ENCODE measurements around the gene RNLS.
A peak's percentile ranks its signal among the peaks of the same experiment; 100 is the strongest.
"Not testable (repeated sequence)": the region's sequence is repeated elsewhere in the genome, so short reads cannot be mapped to it uniquely, and the experiment has no call there.

The RNLS gene

GRCh38 chr10:88388324-88388723 is 194.8 kb downstream of the RNLS start:
- no peak for DNase-seq (ENCODE audit: low read depth in 3 of 3)

DNA sequence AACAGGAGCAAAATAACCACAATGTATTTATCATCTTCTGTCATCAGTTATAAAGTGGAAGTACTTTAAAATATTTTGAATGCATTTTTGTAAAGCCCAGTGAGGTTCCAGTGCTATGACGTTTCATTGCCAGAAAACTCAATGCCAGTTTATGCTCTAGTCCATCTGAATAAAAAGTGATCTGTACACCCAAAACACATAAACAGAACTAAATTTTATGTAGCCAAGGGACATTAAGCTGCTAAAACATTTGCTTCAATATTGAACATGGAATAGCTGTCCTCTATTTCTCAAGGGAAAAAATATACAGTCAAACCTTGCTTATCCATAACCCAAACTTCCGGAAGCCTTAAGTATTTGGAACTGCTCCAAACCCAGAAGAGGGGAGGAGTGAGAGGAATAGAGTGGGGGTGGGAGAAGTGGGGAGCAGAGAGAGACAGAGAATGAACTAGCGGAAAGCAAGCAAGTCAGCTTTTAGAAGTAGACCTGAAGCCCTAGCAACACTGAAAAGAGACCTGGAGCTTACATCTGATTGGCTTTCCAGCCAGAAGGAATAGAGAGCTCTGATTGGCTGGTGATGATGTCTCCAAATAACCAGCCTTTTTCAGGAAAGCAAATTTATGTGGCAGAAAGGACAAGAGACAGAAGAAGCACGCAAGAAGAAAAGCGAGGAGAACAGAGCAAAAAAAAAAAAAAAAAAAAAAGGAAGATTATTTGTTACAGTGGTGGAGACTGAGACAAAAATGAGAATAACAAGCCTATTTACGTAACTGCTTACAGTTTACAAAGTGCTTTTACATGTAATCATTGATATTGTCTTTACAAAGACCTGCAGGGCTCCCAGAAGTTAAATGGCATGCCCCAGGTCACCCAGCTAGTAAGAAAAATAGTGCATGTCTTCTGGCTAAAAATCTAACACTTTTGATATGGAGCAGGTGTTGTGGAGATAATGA is 196.0 kb downstream of the RNLS start:
- no peak for DNase-seq (ENCODE audit: low read depth in 3 of 3)

- DNase-seq (ENCODE audit: low read depth in 3 of 3): no peak
These were observed 196.8 kb downstream of the RNLS start for GRCh38 chr10:88386204-88386788.

DNA sequence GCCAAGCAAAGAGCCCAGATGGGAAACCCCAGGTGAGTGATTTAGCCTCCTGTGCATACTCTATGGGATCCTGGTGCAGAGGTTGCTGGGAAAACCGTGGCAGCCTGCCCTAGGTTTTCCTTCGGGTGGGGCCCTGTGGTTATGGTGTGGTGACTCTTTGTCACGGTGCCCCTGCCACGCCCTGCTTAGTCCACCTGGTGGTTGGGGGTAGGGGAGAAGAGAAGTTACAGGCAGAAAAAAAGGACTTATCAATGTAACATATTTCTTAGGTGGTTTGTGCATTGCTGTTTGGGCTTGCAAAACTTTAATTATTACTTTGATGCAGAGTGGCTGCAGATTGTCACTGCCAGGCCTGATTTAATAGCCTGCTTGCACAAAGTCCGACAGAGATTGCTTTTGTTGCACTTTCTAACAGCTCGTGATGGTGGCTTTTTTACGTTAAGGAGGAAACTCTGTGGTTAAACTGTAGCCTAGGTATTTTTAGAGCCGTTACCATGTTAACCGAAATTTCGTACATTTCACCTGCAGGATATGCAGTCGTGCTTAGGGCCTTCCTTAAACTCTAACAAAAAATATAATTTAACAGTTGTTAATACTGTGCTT is 197.4 kb downstream of the RNLS start:
- DNase-seq (ENCODE audit: low read depth in 3 of 3): peak in 1 of 3 experiments; percentile 38

GRCh38 chr10:88383276-88383675 is 199.8 kb downstream of the RNLS start:
- no peak for DNase-seq (ENCODE audit: low read depth in 3 of 3)

DNA sequence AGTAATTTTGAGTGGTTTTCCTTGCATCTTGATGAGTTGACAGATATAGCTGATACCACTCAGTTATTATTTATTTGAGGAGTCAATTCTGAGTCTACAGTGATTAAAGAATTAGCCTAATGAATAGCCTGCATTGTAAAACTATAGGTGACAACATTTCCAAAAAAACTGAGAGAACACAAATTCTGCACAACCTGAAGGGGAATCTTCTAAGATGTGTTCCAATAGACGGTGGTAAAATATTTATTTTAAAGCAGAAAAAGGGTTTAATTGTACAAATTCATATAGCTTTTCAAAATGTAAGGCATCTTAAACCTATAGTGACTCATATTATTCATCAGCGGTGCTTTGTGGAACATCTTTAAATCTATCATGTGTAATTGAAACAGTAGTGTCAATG is 200.4 kb downstream of the RNLS start:
- DNase-seq (ENCODE audit: low read depth in 3 of 3): no peak

DNA sequence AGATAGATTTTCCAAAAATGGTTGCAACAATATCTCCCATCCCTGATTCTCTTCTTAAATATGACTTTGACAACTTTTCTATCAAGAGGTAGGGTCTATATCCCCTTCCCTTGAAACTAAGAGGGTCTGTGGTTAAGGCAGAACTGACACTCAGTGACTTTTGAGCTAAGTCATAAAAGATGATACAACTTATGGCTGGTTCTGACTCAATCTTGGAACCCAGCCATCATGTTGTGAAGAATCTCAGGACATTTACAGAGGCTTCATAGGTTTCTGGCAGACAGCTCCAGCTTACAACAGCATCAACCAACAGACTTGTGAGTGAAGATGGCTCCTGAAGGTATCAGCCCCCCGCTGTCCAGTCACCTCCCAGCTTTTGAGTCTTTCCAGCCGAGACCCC is 203.5 kb downstream of the RNLS start:
- no peak for DNase-seq (ENCODE audit: low read depth in 3 of 3)

DNA sequence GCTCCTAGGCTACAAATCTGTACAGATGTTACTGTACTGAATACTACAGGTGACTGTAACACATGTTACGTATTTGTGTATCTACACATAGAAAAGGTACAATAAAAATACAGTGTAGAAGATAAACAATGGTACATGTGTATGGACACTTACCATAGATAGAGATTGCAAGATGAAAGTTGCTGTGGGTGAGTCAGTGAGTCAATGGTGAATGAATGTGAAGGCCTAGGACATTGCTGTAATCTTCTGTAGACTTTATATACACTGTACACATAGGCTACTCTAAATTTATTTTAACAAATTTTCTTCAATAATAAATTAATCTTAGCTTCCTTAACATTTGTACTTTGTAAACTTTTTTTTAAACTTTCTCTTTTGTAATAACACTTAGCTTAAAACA is 205.6 kb downstream of the RNLS start:
- DNase-seq (ENCODE audit: low read depth in 3 of 3): no peak

DNA sequence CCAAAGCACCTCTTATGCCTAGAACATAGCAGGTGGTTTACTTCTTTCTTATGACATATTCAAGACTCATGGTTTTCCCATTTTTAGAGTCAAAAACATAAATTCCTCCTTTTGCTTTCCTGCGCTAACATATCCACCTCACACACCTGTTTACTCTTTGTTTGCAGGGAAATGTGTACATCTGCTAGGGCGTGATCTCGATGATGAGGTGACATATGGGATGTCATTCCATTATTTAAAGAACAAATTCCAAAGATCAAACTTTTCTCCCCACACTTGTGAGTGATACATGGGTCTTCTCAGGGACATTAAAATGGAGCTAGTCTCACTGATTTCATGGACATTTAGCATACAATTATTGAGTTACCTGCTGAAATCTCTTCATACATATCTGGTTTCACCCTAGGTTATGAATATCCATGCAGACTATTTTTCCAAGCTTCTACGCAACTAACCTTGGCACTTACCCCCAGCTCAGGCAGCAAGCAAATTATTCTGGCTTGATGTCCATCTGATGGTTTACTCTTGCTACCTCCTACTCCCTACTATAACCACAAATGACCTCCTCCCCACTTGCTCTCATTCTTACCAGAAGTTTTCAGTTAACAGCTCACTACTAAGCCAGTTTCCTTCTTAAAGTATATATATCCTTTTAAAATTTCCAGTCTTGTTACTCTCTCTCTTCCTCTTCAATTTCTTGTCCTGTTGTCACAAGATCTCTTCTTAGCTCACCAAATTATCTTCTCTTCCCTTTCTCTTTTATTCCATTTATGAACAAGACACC is 208.5 kb downstream of the RNLS start:
- DNase-seq (ENCODE audit: low read depth in 3 of 3): no peak

DNA sequence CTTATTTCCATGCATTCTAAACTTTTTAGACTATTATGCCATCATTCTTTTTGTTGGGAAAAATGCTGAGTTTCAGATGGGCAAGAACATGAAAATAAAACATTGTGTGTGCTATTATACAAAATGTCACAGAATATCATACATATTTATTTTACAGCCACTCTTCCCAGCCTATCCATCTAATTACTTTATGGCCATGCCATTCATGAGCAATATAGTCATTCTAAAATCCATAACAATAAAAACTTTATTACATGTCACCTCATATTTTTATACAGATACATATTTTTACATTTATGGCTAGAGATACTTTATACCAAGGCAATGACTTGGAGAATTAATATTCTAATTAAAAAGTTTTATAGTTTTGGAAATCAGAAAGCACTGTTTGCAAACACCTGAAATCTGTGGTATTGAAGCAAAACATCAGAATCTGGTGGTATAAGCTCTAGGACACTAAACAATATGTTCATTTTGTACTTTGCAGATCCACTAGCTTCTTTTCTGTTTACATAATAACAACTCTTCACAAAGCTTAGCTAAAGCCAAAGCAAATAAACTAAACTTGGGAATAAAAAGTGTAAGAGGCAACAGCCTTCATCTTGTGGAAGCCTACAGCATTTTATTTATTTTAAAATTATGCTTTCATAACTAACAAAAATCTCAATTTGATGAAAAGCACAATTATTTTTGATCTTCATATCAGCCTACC is 210.1 kb downstream of the RNLS start:
- DNase-seq (ENCODE audit: low read depth in 3 of 3): no peak

GRCh38 chr10:88372051-88372715 is 210.9 kb downstream of the RNLS start:
- no peak for DNase-seq (ENCODE audit: low read depth in 3 of 3)

GRCh38 chr10:88370713-88371112 is 212.4 kb downstream of the RNLS start:
- no peak for DNase-seq (ENCODE audit: low read depth in 3 of 3)

GRCh38 chr10:88366772-88367171 is 216.3 kb downstream of the RNLS start:
- DNase-seq (ENCODE audit: low read depth in 3 of 3): no peak

DNA sequence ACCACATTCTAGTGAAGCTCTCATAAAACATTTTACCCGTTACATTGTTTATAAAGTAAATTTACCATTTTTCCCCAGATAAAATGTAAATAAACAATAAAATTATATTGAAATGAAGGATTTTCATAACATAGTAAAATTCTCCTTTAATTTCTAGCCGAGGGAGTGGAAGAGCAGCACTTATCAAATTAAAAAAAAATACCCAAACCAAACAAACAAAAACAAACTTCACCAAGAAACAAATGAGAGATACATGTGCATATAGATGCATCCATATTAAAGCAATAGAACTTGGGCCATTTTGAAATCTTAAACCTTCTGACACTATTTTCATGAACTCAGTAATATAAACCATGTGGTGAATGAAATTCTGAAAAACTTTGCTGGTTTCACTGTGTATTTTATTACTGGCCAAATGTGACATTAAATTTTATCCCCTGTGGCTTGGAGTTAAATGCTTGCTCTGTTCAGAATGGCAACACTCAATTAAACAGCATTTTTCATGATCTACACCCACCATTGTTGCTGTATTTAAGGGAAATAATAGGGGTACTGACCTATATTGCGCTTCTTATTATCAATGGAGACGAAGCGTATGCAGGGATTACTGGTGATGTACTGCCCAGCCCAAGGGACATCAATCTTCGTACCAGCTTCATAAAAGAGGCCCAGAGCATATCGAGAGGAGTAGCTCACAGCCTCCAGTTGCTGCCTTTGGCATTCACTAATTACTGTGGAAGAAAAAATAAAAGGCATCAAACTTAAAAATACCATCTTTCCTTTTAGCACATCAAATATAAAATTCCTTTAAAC is 220.9 kb downstream of the RNLS start:
- no peak for DNase-seq (ENCODE audit: low read depth in 3 of 3)

GRCh38 chr10:88361494-88361893 is 221.6 kb downstream of the RNLS start:
- no peak for DNase-seq (ENCODE audit: low read depth in 3 of 3)

- not testable (repeated sequence) for DNase-seq (ENCODE audit: low read depth in 3 of 3)
These were observed 227.4 kb downstream of the RNLS start for GRCh38 chr10:88355750-88356149.

DNA sequence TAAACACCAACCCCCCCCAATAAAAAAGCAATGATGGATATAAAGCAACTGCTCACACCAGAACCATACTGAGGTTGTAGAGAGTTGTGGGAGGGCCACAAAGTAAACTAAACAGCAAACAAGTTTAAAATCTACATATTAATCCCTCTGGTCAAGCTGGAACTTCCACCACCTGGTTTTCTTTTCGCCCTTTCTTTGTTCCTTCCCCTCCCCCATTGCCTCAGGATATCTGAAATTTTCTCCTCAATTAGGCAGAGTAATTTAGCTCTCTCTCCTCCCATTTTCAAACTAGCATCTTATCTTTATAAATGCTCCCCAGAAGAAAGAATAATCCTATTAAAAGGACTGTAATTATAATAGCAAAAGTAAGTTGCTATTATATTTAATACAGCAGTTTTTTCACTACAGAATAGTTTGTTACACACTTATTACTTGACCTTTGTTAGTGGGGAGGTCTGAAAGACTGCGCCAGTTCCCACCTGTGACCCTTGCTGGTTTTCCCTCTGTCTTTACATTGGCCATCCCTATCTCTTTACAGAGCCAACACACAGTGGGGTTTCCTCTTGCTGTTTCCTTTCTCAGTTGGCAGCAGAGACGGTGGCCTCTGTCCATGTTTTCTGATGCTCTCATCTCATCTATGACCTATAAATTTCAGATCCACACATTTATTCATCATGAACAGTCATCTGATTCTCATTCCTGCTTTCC is 235.4 kb downstream of the RNLS start:
- DNase-seq (ENCODE audit: low read depth in 3 of 3): no peak

DNA sequence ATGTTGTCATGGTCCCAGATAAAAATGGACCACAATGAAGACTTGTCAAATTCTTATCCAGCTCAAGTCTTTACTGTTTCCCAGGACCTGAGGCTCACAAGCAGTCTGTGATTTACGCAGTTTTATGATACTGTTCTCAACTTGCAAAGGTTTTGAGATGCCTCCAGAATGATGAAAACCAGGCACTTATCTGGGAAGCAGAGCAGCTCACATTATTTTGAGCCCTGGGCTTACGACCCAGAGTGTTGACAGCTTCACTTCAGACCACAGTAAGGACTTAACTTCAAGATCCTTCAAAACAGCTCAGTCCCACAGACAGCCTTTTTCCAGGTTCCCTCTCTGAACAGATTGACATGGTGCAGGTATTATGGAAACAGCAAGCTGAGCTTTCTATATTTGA is 236.1 kb downstream of the RNLS start:
- DNase-seq (ENCODE audit: low read depth in 3 of 3): no peak
